Subcutaneous adipose tissue (tissue), 4 donors: ENCODE data around the gene MYO10. TPM values are rescaled to one million over a fixed set of nuclear protein-coding genes. Genes with fewer than 3 reads are reported as not detected.

Experiments
- total RNA-seq, 4 donors: library from RNA; depleted of rRNA; stranded (reverse); fragments of >200 nt; gene quantifications; one replicate each; pipeline ENCODE4 v1.1.0, GENCODE V29; 2016
- TF ChIP-seq, protein P1 (sequence below): fragments of 450-650 bp; IDR thresholded peaks from one replicate; pipeline ENCODE4 v1.5.1; 2016; ENCODE audit warnings: low read depth, mild to moderate bottlenecking, control low read depth, antibody characterized with exemption, moderate library complexity

MYO10 gene
- total RNA-seq, 4 donors from 2014 or later = 7.0 to 33.0 (median 9.3) TPM

DNA sequence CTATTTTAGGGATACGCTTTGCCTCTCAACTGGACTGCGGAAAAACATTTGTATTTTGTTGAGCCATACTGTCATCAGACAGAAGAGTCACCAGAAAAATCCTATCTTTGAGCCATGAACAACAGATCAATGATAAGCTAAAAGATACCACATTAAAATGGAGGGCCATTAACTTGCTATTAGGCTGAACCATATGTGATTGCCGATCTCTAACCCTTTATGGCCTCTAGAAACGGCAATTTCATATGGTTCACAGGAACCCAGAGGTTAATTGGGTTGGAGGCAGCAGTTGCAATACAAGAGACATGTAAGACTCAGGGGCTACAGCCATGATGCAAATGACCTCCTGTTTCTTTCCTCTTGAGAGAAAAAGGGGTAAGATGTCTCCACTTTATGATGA lies 69.8 kb downstream of the MYO10 start:
- TF ChIP-seq, protein P1, sequence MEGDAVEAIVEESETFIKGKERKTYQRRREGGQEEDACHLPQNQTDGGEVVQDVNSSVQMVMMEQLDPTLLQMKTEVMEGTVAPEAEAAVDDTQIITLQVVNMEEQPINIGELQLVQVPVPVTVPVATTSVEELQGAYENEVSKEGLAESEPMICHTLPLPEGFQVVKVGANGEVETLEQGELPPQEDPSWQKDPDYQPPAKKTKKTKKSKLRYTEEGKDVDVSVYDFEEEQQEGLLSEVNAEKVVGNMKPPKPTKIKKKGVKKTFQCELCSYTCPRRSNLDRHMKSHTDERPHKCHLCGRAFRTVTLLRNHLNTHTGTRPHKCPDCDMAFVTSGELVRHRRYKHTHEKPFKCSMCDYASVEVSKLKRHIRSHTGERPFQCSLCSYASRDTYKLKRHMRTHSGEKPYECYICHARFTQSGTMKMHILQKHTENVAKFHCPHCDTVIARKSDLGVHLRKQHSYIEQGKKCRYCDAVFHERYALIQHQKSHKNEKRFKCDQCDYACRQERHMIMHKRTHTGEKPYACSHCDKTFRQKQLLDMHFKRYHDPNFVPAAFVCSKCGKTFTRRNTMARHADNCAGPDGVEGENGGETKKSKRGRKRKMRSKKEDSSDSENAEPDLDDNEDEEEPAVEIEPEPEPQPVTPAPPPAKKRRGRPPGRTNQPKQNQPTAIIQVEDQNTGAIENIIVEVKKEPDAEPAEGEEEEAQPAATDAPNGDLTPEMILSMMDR = no peak

DNA sequence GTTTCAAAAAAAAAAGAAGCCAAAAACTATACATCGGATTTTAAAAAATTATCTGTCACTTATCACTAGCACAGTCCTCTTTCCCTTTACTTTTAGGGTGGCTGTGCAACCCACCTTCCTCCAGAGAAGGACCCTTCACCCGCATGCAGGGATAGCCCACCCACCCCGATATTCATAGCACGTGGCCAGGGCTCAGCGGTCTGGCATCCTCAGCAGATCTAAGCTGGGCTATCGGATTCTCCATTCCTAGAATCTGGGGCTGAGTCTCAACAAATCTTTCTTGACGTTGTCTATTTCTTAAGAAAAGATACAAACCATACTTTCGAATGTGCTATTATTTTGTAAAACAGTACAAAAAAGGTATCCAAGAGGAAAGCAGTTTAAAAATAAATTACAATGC lies 70.9 kb downstream of the MYO10 start:
- TF ChIP-seq, protein P1 = no peak

DNA sequence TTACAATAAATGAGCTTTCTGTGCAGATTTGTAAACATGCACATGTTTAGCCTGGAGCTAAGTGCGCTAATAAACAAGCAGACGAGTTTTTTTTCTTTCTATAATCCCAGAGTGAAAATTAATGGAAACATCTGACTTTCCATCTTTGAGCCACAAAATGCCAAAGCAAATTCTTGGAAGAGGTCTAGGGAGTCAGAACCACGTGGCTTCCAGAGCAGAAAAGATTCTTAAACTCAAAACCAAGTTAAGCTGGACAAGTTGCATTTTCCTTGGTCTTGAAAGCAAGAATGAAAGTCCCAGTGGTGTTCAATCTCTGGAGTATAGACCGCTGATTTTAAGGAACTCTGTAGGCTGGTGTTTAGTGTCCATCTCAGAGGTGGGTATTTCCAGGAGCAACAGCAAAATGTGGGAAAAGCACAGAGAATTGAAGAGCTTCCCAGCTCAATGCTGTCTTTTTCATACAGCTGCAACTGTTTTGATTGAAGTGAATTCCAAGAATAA lies 71.4 kb downstream of the MYO10 start:
- TF ChIP-seq, protein P1 = no peak

DNA sequence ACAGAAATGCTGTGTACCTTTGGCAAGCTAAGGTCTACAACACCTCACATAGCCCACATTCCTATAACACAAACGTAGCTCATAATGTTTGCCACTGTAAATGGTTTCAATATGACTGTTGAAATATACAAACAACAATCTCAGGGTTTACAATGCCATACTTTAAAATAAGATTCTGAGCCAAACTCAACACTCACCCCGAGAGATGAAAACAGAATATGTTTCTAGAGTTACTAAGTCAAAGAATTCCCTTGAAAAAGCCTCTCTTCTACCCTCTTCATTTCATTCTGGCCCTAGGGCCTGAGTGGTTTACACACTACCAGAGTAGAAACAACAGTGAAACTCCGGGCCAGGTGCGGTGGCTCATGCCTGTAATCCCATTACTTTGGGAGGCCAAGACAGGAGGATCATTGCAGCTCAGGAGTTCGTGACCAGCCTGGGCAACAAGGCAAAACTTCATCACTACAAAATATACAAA lies 72.6 kb downstream of the MYO10 start:
- TF ChIP-seq, protein P1 = no peak

DNA sequence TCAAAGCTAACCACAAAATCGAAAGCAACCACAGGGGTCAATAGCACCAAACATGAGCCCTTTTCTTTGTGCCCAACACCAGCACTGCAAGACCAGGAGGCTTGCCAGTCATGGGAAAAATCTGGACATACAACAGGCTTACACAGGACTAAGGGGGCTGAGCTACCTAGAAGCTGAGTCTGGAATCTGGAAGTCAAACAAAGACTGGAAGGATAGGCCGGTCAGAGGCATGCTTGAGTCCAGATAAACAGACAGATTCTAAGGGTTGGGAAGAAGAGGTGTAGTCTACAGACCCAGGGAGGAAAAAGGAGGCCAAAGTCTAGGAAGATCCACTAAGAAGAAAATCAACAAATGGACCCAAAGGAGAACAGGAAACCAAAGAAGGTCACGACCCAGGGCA lies 73.3 kb downstream of the MYO10 start:
- TF ChIP-seq, protein P1 = no peak

DNA sequence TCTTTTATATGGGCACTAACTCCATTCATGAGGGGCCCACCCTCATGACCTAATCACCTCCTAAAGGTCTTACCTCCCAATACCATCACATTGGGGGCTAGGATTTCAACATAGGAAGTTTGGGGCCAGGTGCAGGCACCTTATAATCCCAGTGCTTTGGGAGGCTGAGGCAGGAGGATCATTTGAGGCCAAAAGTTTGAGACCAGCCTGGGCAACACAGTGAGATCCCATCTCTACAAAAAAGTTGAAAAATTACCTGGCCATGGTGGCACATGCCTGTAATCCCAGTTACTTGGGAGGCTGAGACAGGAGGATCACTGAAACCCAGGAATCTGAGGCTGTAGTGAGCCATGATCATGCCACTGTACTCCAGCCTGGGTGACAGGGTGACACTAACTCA lies 76.7 kb downstream of the MYO10 start:
- TF ChIP-seq, protein P1 = no peak

DNA sequence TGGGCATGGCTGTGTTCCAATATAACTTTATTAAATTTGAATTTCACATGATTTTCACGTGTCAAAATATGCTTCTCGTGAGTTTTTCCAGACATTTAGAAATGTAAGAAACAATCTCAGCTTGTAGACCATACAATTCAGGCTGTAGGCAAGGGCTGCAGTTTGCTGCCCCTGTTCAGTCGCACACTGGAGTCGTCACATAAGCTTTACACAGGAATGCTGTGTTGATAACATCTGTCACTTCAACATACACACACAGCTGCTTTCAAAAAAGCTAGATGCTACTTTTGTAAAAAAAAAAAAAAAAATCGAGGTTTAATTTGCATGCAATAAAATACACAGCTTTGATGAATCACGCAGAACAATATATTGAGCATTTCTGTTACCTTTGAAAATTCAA lies 77.9 kb downstream of the MYO10 start:
- TF ChIP-seq, protein P1 = no peak

DNA sequence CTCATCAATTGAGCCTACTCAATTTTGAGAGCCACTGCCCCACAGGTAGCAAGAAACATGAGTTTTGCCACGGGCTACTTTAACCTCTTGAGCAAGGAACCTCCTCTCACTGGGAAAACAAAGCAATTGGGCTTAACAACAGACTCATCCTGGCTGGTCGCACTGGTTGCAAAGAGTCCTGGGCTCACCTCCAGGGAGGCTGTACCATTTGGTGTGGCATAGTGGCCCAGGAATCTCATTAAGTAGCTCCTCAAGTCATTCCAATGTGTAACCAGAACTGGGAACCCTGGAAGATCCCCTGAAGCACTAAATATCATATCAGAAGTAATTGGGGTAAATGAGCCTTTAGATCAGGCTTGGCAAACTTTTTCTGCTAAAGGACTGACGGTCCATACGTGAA lies 78.5 kb downstream of the MYO10 start:
- TF ChIP-seq, protein P1 = no peak
